ENCODE measurements around the gene NAPG. TPM values are rescaled to one million over a fixed set of nuclear protein-coding genes. Genes with fewer than 3 reads are reported as not detected.
"Not testable (repeated sequence)": the region's sequence is repeated elsewhere in the genome, so short reads cannot be mapped to it uniquely, and the experiment has no call there.

The NAPG gene
- total and polyA plus RNA-seq, 9 of the 15 experiments (the other 6 are each of a cell fraction or from before 2014, with no cell fraction given) = 31.6 to 63.3 (median 50.9) TPM

DNA sequence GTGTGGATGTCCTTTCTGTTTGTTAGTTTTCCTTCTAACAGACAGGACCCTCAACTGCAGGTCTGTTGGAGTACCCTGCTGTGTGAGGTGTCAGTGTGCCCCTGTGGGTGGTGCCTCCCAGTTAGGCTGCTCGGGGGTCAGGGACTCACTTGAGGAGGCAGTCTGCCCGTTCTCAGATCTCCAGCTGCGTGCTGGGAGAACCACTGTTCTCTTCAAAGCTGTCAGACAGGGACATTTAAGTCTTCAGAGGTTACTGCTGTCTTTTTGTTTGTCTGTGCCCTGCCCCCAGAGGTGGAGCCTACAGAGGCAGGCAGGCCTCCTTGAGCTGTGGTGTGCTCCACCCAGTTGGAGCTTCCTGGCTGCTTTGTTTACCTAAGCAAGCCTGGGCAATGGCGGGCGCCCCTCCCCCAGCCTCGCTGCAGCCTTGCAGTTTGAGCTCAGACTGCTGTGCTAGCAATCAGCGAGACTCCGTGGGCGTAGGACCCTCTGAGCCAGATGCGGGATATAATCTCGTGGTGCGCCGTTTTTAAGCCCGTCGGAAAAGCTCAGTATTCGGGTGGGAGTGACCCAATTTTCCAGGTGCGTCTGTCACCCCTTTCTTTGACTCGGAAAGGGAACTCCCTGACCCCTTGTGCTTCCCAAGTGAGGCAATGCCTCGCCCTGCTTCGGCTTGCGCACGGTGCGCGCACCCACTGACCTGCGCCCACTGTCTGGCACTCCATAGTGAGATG lies 52.2 kb downstream of the NAPG start (continued):
- 0 out of 2 replicates have a peak, but pooled peaks have one; percentile 41 for TF ChIP-seq ZBTB33 (CRISPR knock-in tag; IDR thresholded peaks at IDR 0.05)
- not testable (repeated sequence) for TF ChIP-seq NR2C1 (IDR thresholded peaks at IDR 0.05)
- peak; percentile 15; the same call in 1 of the 2 replicates for TF ChIP-seq NR2C1 (tag; IDR thresholded peaks at IDR 0.05)
- TF ChIP-seq LEF1 (IDR thresholded peaks at IDR 0.05) = peak; percentile 70; the same call in 1 of the 2 replicates
- peak; percentile 61 for TF ChIP-seq ARID1B (IDR thresholded peaks at IDR 0.05)
- TF ChIP-seq EGR1 (conservative IDR thresholded peaks at IDR 0.05) = peak; percentile 74
- 0 out of 2 replicates have a peak, but pooled peaks have one; percentile 69 for TF ChIP-seq ZNF583 (CRISPR knock-in tag; IDR thresholded peaks at IDR 0.05)
- TF ChIP-seq, protein P1, sequence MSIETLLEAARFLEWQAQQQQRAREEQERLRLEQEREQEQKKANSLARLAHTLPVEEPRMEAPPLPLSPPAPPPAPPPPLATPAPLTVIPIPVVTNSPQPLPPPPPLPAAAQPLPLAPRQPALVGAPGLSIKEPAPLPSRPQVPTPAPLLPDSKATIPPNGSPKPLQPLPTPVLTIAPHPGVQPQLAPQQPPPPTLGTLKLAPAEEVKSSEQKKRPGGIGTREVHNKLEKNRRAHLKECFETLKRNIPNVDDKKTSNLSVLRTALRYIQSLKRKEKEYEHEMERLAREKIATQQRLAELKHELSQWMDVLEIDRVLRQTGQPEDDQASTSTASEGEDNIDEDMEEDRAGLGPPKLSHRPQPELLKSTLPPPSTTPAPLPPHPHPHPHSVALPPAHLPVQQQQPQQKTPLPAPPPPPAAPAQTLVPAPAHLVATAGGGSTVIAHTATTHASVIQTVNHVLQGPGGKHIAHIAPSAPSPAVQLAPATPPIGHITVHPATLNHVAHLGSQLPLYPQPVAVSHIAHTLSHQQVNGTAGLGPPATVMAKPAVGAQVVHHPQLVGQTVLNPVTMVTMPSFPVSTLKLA (conservative IDR thresholded peaks at IDR 0.05) = peak; percentile 19 to 61; a peak in 2 of 4 replicates
- TF ChIP-seq, protein P2, sequence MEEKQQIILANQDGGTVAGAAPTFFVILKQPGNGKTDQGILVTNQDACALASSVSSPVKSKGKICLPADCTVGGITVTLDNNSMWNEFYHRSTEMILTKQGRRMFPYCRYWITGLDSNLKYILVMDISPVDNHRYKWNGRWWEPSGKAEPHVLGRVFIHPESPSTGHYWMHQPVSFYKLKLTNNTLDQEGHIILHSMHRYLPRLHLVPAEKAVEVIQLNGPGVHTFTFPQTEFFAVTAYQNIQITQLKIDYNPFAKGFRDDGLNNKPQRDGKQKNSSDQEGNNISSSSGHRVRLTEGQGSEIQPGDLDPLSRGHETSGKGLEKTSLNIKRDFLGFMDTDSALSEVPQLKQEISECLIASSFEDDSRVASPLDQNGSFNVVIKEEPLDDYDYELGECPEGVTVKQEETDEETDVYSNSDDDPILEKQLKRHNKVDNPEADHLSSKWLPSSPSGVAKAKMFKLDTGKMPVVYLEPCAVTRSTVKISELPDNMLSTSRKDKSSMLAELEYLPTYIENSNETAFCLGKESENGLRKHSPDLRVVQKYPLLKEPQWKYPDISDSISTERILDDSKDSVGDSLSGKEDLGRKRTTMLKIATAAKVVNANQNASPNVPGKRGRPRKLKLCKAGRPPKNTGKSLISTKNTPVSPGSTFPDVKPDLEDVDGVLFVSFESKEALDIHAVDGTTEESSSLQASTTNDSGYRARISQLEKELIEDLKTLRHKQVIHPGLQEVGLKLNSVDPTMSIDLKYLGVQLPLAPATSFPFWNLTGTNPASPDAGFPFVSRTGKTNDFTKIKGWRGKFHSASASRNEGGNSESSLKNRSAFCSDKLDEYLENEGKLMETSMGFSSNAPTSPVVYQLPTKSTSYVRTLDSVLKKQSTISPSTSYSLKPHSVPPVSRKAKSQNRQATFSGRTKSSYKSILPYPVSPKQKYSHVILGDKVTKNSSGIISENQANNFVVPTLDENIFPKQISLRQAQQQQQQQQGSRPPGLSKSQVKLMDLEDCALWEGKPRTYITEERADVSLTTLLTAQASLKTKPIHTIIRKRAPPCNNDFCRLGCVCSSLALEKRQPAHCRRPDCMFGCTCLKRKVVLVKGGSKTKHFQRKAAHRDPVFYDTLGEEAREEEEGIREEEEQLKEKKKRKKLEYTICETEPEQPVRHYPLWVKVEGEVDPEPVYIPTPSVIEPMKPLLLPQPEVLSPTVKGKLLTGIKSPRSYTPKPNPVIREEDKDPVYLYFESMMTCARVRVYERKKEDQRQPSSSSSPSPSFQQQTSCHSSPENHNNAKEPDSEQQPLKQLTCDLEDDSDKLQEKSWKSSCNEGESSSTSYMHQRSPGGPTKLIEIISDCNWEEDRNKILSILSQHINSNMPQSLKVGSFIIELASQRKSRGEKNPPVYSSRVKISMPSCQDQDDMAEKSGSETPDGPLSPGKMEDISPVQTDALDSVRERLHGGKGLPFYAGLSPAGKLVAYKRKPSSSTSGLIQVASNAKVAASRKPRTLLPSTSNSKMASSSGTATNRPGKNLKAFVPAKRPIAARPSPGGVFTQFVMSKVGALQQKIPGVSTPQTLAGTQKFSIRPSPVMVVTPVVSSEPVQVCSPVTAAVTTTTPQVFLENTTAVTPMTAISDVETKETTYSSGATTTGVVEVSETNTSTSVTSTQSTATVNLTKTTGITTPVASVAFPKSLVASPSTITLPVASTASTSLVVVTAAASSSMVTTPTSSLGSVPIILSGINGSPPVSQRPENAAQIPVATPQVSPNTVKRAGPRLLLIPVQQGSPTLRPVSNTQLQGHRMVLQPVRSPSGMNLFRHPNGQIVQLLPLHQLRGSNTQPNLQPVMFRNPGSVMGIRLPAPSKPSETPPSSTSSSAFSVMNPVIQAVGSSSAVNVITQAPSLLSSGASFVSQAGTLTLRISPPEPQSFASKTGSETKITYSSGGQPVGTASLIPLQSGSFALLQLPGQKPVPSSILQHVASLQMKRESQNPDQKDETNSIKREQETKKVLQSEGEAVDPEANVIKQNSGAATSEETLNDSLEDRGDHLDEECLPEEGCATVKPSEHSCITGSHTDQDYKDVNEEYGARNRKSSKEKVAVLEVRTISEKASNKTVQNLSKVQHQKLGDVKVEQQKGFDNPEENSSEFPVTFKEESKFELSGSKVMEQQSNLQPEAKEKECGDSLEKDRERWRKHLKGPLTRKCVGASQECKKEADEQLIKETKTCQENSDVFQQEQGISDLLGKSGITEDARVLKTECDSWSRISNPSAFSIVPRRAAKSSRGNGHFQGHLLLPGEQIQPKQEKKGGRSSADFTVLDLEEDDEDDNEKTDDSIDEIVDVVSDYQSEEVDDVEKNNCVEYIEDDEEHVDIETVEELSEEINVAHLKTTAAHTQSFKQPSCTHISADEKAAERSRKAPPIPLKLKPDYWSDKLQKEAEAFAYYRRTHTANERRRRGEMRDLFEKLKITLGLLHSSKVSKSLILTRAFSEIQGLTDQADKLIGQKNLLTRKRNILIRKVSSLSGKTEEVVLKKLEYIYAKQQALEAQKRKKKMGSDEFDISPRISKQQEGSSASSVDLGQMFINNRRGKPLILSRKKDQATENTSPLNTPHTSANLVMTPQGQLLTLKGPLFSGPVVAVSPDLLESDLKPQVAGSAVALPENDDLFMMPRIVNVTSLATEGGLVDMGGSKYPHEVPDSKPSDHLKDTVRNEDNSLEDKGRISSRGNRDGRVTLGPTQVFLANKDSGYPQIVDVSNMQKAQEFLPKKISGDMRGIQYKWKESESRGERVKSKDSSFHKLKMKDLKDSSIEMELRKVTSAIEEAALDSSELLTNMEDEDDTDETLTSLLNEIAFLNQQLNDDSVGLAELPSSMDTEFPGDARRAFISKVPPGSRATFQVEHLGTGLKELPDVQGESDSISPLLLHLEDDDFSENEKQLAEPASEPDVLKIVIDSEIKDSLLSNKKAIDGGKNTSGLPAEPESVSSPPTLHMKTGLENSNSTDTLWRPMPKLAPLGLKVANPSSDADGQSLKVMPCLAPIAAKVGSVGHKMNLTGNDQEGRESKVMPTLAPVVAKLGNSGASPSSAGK (IDR thresholded peaks at IDR 0.05) = peak; percentile 62; the same call in 1 of the 2 replicates
- peak in 1 of 2 experiments; percentile 14; a peak in 1 of 4 replicates for TF ChIP-seq RAD21 (CRISPR knock-in tag; conservative IDR thresholded peaks at IDR 0.05 in 1 of 2, IDR thresholded peaks at IDR 0.05 in 1 of 2)
